ENCODE measurements around the gene MAP3K2.
A peak's percentile ranks its signal among the peaks of the same experiment; 100 is the strongest.
"Not testable (repeated sequence)": the region's sequence is repeated elsewhere in the genome, so short reads cannot be mapped to it uniquely, and the experiment has no call there.

The MAP3K2 gene

GRCh38 chr2:127382831-127383230 lies 4.9 kb downstream of the MAP3K2 start:
- no peak for DNase-seq (ENCODE audit: low read depth)

DNA sequence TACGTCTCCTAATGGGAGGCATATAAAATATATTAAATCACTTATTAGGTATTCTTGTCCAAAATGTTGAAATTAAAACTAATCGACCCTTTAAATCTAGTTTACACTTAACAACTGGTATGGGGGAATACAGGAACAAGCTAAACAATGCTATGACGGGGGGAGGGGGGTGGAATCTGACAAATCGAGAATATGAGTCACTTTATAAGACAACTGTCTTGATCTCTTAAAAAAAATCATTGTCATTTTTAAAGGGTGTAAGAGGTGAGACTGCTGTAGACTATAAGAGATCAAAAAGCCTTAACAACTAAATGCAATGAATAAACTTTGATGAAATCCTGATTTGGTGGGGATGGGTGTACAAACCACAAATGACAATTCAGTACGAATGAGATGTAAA lies 6.0 kb downstream of the MAP3K2 start:
- peak; percentile 14 for DNase-seq (ENCODE audit: low read depth)

GRCh38 chr2:127379712-127380355 lies 7.9 kb downstream of the MAP3K2 start:
- no peak for DNase-seq (ENCODE audit: low read depth)

GRCh38 chr2:127378720-127379119 lies 9.1 kb downstream of the MAP3K2 start:
- DNase-seq (ENCODE audit: low read depth): no peak

- DNase-seq (ENCODE audit: low read depth): no peak
Measured at GRCh38 chr2:127377262-127377661, 10.5 kb downstream of the MAP3K2 start.

GRCh38 chr2:127376257-127376656 lies 11.5 kb downstream of the MAP3K2 start:
- DNase-seq (ENCODE audit: low read depth): no peak

GRCh38 chr2:127373362-127374083 lies 14.3 kb downstream of the MAP3K2 start:
- DNase-seq (ENCODE audit: low read depth): no peak

- no peak for DNase-seq (ENCODE audit: low read depth)
Measured at GRCh38 chr2:127371037-127371436, 16.7 kb downstream of the MAP3K2 start.

DNA sequence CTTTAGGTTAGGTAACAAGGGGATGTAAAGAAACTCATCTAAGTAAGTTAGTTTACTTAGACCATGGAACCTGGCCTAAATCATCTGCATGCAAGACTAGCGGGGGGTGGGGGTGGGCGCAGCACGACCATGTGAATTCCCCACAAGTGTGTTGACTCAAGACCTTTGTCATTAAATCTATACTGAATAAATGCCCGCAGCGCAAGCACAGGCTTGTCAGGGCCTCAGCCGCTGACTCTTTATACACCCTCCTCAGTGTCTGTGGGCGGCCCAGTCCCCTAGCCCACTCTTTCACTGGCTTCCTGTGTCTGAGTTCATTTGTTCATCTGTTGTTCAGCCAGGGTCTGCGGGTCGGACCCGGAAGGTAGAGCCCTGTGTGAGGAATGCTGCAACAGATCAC lies 17.8 kb downstream of the MAP3K2 start:
- DNase-seq (ENCODE audit: low read depth): no peak

- DNase-seq (ENCODE audit: low read depth): no peak
Measured at GRCh38 chr2:127365211-127365643, 22.5 kb downstream of the MAP3K2 start.

DNA sequence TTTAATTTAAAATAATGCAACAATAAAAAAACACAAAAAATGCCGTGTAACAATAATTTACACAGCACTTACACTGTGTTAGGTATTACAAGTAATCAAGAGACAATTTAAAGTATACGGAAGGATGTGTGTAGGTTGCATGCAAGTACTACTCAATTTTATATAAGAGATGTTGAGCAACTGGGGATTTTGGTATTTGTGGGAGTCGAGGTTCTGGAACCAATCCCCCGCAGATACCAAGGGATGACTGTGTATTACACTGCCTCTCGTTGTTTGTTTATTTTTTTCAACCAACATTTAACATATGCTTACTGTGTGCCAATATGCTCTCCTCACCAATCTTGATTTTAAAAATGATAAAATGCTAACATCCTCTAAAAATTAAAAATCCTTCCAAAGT lies 24.8 kb downstream of the MAP3K2 start:
- no peak for DNase-seq (ENCODE audit: low read depth)

DNA sequence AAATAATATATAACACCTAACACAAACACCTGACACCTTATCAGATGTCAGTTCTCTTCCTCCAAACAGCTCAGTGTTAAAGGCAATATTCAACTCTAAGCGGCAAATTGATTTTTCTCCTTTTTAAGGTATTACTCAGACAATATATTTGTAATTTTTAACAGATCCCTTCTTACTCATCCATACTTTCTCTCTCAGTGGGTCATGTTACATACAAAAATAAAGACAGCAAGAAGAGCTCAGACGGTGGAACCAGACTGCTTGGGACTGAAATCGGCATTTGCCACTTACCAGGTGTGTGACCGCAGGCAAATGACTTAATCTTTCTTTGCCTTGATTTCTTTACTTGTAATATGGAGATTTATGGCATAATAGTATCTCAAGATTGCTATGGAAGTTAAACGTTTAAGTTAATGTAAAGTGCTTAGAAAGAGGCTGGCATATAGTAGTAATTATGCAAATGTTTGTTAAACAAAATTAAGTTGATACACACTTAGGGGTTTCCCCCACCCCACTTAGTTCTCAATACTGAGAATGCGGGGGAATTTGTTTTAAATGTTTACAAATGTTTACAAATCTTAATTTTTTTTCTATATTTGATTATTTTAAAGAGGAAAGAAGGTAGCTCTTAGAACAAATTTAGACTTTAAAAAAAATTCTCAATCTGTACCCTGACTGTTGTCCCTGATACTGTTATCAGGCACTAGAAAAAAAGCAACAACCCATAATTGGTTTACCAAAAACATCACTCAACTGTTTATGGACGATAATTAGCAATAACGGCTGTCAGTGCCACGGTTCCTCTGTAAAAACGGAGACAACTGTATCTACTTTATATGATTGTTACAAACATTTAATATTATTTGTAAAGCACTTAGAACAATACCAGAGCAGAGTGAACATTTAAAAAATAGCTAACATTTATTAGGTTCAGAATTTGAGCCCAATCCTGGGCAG lies 25.6 kb downstream of the MAP3K2 start:
- no peak for DNase-seq (ENCODE audit: low read depth)

DNA sequence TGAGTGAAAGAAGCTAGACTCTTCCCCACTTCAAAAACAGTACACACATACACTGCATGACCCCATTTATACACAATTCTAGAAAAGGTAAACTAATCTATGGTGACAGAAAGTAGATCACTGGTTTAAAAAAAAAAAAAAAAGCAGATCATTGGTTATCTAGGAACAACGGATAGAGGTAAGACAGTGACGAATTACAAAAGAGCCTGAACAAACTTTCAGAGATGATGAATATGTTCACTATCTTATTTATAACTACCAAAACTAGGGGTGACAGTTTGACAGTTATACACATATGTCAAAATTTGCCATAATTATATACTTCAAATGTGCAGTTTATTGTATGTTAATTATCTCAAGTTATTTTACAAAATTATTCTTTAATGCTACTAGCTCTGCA lies 27.5 kb downstream of the MAP3K2 start:
- DNase-seq (ENCODE audit: low read depth): no peak

DNA sequence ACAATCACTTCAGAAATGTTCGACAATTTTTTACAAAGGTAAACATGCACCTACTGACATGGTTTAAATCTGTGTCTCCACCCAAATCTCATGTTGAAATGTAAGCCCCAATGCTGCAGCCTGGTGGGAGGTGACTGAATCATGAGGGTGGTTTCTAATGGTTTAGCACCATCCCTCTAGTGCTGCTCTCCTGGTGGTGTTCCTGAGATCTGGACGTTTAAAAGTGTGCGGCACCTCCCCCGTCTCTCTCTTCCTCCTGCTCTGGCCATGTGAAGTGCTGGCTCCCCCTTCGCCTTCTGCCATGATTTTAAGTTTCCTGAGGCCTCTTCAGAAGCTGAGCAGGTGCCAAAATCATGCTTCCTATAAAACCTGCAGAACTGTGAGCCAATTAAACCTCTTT lies 28.3 kb downstream of the MAP3K2 start:
- no peak for DNase-seq (ENCODE audit: low read depth)

- no peak for DNase-seq (ENCODE audit: low read depth)
Measured at GRCh38 chr2:127358971-127359370, 28.8 kb downstream of the MAP3K2 start.

GRCh38 chr2:127358044-127358443 lies 29.7 kb downstream of the MAP3K2 start:
- no peak for DNase-seq (ENCODE audit: low read depth)

GRCh38 chr2:127357591-127357990 lies 30.2 kb downstream of the MAP3K2 start:
- no peak for DNase-seq (ENCODE audit: low read depth)

DNA sequence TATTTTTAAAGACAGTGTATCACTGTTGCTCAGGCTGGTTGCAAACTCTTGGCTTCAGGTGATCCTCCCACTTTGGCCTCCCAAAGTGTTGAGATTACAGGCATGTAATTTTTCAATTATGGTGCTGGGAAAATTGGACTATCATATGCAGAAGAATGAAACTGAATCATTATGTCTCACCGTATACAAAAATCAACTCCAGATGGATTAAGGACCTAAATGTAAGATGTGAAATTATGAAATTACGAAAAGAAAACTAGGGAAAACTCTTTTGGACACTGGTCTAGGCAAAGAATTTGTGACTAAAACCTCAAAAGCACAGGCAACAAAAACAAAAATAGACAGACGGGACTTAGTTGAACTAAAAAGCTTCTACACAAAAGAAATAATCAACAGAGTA lies 31.2 kb downstream of the MAP3K2 start:
- DNase-seq (ENCODE audit: low read depth): no peak

DNA sequence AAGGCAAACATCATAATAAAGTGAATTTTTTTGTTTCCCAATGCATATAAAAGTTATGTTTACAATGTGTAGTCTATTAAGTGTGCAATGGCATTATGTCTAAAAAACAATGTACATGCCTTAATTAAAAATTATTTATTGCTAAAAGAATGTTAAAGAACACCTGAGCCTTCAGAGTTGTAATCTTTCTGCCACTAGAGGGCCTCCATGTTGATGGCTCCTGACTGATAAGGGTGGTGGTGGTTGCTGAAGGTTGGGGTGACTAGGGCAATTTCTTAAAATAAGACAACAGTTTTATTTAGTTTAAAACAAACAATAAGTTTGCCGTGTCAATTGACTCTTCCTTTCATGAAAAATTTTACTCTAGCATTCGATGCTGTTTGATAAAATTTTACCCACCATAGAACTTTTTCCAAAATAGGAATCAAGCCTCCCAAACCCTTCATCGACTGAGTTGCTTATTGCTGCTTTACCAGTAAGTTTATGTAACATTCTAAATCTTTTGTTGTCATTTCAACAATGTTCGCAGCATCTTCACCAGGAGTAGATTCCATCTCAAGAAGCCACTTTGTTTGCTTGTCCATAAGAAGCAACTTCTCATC lies 32.3 kb downstream of the MAP3K2 start:
- DNase-seq (ENCODE audit: low read depth): no peak

GRCh38 chr2:127353873-127354676 lies 33.7 kb downstream of the MAP3K2 start:
- DNase-seq (ENCODE audit: low read depth): not testable (repeated sequence)

- not testable (repeated sequence) for DNase-seq (ENCODE audit: low read depth)
Measured at GRCh38 chr2:127353223-127353622, 34.6 kb downstream of the MAP3K2 start.

Data from activated T-cell treated with anti-CD3 and anti-CD28 coated beads for 1 hour (primary cell).